GM21786 (cell line): ENCODE measurements around the gene CHRNA4.

Experiments
- ATAC-seq: cut with Tn5 transposase; IDR thresholded peaks from one replicate; pipeline ENCODE4 v1.9.1; 2021; ENCODE audit not compliant: unreplicated experiment

CHRNA4 gene

DNA sequence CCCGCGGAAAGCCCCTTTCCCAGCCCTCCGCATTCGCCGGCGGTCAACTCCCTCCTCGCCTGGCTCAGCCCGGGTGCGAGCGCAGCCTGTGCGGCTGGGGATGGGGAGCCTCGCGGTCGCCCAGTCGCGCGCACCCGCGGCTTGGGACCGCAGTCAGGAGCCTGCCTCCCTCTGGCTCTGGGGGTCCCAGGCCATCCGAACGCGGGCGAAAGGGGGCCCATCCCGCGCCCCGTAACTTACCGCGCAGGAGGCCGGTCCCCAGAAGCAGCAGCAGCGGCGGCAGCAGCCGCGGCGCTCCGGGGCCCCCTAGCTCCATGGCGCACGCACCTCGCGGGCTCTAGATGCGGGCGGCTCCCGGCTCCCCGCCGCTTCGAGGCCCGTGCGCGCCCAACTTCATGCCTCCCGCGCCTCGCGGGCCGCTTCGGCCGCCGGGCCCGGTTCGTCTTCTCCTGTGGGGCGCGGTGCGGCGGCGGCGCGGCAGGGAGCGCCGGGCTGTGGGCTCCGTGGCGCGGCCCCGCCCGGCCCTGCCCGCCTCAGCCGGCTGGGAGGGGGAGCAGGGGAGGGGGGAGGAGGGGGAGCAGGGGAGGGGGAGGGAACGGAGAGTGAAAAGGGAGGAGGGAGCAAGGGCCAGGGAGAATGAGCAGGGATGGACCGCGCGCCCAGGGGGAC is at the start of gene CHRNA4:
TSS of gene CHRNA4 (minus strand) at position 500 of the 669 bp plus-strand sequence. CDS start at position 316, 184 bp downstream.
- ATAC-seq = no peak

GRCh38 chr20:63409834-63410435 is 48.8 kb upstream of the CHRNA4 start:
- ATAC-seq = no peak

DNA sequence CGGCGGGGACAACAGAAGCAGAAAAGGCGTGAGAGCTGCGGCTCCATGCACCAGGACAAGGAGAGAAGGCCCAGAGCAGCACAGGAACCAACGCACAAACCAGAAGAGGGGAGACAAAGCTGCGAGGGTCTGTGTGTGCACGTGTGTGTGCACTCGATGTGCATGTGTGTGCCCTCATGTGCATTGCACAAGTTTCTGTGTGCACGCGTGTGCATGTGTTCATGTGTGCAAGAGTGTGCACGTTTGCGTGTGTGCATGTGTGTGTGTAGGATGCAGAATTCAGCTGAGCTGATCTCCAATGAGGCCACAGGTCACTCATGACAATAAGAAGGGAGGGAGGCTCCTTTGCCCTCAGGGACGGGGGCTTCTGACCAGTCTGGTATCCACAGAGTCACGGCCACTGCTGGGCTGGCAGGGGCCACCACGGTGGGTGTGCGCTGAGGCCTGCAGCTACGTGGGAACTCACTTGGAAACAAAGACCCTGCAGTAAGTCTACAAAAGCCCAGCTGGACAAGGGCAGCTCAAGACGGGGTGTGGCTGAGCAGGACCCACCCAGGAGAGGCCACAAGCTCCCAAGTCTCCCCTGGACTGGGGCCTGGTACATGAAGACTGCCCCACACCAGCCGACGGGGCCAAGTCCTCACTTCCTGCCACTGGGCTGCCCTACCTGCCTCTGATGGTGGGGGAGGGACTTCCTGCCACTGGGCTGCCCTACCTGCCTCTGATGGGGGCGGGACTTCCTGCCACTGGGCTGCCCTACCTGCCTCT is 48.1 kb upstream of the CHRNA4 start:
- no peak for ATAC-seq

GRCh38 chr20:63408684-63409046 is 47.5 kb upstream of the CHRNA4 start:
- no peak for ATAC-seq

DNA sequence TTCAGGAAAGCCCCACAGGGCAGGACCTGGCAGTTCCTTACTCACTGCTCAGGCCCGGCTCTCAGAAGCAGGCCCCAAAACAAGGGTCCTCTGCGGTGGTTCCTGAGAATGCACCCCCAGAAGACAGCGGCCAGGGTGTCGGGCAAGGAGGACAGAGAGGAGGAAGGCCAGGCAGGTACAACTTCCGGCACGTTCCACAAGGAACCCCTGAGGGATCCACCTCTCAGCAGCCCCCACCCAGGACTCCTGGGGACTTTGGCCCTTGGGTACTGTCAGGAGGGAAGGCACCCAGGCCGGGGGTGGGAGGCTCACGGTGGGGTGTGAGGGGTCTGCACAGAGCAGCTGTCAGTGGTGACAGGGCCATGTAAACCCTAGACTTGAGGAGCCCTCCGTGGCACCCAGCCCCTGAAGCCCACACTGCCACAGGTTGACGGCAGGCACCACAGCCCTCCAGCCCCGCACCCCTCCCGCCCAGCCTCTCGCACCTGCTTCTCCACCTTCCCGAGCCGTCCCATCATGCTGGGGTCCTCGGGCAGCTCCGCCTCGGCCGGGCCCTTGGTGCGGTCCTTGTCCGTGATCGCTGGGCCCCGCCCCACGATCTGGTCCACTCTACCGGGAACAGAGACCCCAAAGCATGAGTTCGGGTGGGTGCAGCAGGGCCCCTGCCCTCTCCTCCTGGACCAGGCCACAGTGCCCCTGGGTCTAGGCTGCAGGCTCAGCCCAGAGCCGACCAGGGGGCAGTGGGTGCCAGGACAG is 47.0 kb upstream of the CHRNA4 start:
- no peak for ATAC-seq

GRCh38 chr20:63406617-63407245 is 45.6 kb upstream of the CHRNA4 start:
- no peak for ATAC-seq

- no peak for ATAC-seq
Observed at GRCh38 chr20:63406011-63406410, 44.9 kb upstream of the CHRNA4 start.

- no peak for ATAC-seq
Observed at GRCh38 chr20:63405102-63405730, 44.1 kb upstream of the CHRNA4 start.

DNA sequence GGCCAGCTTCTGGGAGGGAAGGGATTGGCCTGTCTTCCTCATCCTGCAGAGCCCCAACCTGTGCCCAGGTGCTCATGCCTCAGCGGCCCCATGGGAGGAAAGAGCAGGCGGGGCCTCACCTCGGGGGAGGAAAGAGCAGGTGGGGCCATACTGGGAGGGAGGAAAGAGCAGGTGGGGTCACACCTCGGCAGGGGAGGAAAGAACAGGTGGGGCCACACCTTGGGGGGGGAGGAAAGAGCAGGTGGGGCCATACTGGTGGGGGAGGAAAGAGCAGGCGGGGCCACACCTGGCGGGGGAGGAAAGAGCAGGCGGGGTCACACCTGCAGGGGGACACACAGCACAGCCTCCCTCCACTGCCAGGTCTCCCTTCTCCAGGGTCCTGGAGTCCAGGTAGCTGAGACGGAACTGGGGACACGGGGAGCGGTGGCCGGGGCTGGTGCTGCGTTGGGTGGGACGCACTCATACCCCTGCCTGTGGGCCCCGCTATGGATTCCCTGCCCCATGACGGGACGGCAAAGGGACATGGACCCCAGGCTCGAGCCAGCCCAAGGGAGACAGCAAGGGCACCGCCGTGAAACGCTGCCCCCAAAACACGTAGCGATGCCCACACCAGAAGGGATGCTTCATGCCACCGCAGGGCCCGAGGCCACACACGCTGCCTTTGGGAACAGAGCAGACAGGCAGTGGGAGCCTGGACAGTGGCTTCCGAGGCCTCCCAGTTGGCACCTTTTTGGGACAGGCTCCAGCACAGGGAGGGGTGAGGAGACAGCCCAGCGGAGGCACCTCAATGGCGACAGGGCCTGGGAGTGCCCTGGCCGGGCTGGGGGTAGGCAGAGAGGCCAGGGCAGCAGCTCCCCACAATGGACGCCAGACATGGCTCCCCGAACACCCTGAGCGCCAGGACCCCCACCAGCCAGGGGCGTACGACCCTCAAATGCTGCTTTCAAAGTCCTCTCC is 43.3 kb upstream of the CHRNA4 start:
- no peak for ATAC-seq

- no peak for ATAC-seq
Observed at GRCh38 chr20:63403403-63404105, 42.4 kb upstream of the CHRNA4 start.

DNA sequence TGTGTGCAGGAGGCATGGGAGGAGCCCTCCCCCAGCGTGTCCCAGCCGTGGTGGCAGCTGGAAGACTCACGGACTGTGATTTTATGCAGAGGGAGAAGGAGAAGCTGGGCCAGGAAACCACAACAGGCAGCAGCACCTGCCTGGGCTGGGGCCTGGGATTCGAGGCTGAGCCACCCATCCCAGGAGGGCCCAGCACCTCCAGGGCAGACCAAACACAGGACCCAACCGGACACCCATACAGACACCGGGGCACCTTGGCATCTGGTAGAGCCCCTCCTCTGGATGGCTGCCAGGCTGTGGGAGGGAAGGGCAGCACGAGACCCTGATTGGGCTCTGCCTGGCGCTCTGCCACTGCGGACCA is 41.7 kb upstream of the CHRNA4 start:
- no peak for ATAC-seq

DNA sequence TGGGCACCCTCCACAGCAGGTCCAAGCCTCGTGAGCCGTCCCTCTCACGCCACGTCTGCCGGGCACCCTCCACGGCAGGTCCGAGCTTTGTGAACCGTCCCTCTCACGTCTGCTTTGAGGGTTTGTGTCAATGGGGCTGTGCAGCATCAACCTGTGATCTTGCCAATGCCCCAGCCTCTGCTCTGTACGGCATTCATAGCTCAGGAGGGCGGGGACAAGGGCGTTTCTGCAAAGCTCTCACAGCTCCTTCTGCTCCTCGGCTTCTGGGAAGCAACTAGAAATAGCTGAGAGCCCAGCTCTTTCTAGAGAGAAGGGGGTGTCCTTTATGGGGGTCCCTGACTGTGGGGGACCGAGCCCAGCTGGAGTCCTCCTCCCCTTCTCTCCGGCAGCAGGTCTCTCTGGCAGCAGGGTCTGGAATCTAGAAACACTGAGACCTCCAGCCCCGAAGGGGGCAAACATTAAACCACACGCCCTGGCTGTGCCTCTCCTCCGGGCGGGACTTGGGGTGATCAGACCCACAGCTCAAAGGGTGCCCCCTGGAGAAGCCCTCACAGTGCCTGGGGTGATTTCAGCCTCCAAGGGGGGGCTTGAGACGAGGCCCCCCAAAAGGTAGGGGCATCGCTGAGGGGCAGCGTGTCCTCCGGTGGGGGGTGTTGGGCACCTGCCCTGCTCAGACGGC is 41.2 kb upstream of the CHRNA4 start:
- ATAC-seq = no peak

GRCh38 chr20:63401384-63402110 is 40.4 kb upstream of the CHRNA4 start:
- ATAC-seq = no peak

GRCh38 chr20:63400486-63401210 is 39.5 kb upstream of the CHRNA4 start:
- no peak for ATAC-seq

DNA sequence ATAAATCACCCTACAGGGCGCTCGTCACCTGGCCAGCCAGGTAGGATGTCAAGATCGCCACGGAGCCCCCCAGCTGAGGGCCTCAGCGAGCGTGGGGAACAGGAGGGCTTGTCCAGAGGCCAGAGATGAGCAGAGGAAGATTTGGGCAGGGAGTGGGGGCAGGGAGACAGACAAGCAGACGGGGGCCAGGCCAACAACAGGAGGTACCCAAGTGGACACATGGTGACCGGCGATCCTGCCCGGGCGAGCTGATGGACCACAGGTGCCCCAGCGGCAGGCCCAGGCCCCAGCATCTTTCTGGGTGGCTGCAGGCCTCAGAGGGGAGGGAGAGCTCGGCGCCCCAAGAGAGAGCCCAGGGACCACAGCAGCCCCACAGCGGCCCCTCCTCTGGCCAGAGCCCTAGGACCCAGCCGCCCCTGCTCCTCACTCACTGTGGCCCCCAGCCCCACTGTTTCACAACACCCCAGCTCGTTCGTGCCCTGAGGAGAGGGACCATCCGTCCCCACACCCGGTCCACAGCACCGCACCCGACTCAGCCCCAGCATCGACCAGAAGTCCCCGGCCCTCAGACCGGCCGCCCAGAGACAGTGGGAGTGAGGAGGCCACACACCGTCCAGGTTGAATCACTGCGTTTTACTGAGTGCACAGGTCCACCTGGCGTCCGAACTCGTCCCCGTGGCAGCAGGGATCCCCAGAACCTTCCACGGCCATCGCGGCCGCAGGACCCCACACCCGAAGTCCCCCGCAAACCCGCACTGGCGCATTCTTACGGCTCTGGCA is 38.6 kb upstream of the CHRNA4 start:
- ATAC-seq = no peak
